Measurements from ENCODE around the gene EIF5B. TPM values are rescaled to one million over a fixed set of nuclear protein-coding genes. Genes with fewer than 3 reads are reported as not detected.

Gene EIF5B
- total RNA-seq, 1 experiment from 2014 or later = 78.7 TPM

DNA sequence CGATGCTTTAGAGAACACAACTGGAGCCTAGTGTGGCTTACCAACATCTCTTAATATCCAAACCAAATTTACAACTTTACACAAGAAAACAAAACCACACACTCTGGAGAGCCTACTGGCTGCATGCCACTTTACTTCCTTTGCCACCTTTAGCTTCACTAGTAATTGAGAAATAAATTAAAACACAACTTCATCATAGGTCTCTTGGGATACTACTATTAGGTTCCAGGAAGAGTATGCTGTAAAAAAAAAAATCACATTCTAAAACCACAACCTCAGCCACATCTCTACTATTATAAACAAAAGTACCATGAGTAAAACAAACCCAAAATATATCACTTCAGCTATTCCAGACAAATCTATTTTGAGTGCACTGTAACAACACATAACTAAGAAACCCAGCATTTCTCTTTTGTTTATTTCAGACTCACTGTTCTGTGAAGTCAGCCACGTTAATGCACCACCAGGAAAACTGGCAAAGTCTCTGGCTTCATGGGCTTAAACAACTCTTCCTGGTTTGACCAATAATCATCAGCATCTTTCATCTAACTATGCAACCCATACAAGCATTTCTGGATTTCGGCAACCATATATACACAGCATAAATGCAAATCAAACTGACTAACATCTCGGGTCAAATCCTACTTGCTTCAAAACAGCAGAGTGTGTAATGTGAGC lies 93.6 kb downstream of the EIF5B start:
- Histone ChIP-seq H3K27me3 (replicated peaks; ENCODE audit: insufficient read depth, low read depth, low read length, poor library complexity) (no peaks in the 10 kb centered on the region), H3K27ac (ENCODE audit: low read depth, low read length, poor library complexity, severe bottlenecking) (no peak overlapping the region), H3K4me3 (ENCODE audit: low read depth, low read length, poor library complexity, severe bottlenecking) (no peak overlapping the region), H3K4me1 (ENCODE audit: insufficient read depth, low read length, poor library complexity, severe bottlenecking) (no peaks in the 10 kb centered on the region), H3K36me3 (ENCODE audit: insufficient read depth, low read length, poor library complexity, severe bottlenecking) (peaks cover 12% of the 10 kb centered on the region), H3K9me3 (ENCODE audit: low read depth, low read length, poor library complexity, severe bottlenecking) (no peaks in the 10 kb centered on the region)
- intact Hi-C loops (cut with micrococcal nuclease; ENCODE audit: unreplicated experiment) = no loop called here
- TF ChIP-seq EZH2 (IDR thresholded peaks at IDR 0.05; ENCODE audit: borderline replicate concordance, low read depth, low read length, poor library complexity, severe bottlenecking) = no peak
- no peak for TF ChIP-seq CTCF (conservative IDR thresholded peaks at IDR 0.05; ENCODE audit: low read depth, low read length)
- ChIA-PET CTCF (no interaction called here), POLR2A (ENCODE audit: low non-redundant PET) (no interaction called here)
- no TSS peak for BruUV-seq (replicated peaks)
- no peak for DNase-seq (ENCODE audit: low spot score)

- H3K36me3 ChIP-seq (ENCODE audit: insufficient read depth, low read length, poor library complexity, severe bottlenecking) = peaks cover 12% of the 10 kb centered on the region
- H3K27me3 ChIP-seq (replicated peaks; ENCODE audit: insufficient read depth, low read depth, low read length, poor library complexity) = no peaks in the 10 kb centered on the region
- H3K27ac ChIP-seq (ENCODE audit: low read depth, low read length, poor library complexity, severe bottlenecking) = no peak overlapping the region
- DNase-seq (ENCODE audit: low spot score) = no peak
- no peaks in the 10 kb centered on the region for H3K9me3 ChIP-seq (ENCODE audit: low read depth, low read length, poor library complexity, severe bottlenecking)
- intact Hi-C loops (cut with micrococcal nuclease; ENCODE audit: unreplicated experiment) = no loop called here
- H3K4me3 ChIP-seq (ENCODE audit: low read depth, low read length, poor library complexity, severe bottlenecking) = no peak overlapping the region
- POLR2A ChIA-PET (ENCODE audit: low non-redundant PET) = no interaction called here
- TF ChIP-seq CTCF (conservative IDR thresholded peaks at IDR 0.05; ENCODE audit: low read depth, low read length) (no peak), EZH2 (IDR thresholded peaks at IDR 0.05; ENCODE audit: borderline replicate concordance, low read depth, low read length, poor library complexity, severe bottlenecking) (no peak)
- CTCF ChIA-PET = no interaction called here
- no peaks in the 10 kb centered on the region for H3K4me1 ChIP-seq (ENCODE audit: insufficient read depth, low read length, poor library complexity, severe bottlenecking)
- no TSS peak for BruUV-seq (replicated peaks)
Measured at GRCh38 chr2:99431587-99432275, 94.5 kb downstream of the EIF5B start.

DNA sequence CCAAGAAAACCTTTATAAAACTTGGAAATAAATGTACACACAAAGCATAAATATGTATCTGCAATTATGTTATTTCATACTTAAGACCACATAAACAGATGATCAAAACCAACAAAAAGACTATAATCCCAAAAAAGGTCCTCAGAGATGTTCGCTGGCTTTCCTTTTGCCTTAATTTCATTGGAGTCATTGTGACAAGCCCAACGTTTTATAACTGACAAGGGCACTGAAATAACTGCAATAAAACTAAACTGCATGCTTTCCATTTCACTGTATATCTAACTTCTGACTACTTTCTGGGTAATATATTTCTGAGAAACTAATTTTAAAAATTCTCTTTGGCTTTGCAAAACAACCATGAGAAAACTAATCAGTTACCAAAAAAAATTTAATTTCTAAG lies 96.2 kb downstream of the EIF5B start:
- CTCF ChIA-PET = no interaction called here
- peaks cover 22% of the 10 kb centered on the region for H3K36me3 ChIP-seq (ENCODE audit: insufficient read depth, low read length, poor library complexity, severe bottlenecking)

More for the DNA sequence above, 96.2 kb downstream of the EIF5B start:
- Histone ChIP-seq H3K4me3 (ENCODE audit: low read depth, low read length, poor library complexity, severe bottlenecking) (no peak overlapping the region), H3K9me3 (ENCODE audit: low read depth, low read length, poor library complexity, severe bottlenecking) (no peaks in the 10 kb centered on the region), H3K27ac (ENCODE audit: low read depth, low read length, poor library complexity, severe bottlenecking) (no peak overlapping the region), H3K4me1 (ENCODE audit: insufficient read depth, low read length, poor library complexity, severe bottlenecking) (no peaks in the 10 kb centered on the region), H3K27me3 (replicated peaks; ENCODE audit: insufficient read depth, low read depth, low read length, poor library complexity) (no peaks in the 10 kb centered on the region)
- DNase-seq (ENCODE audit: low spot score) = no peak
- POLR2A ChIA-PET (ENCODE audit: low non-redundant PET) = no interaction called here
- TF ChIP-seq CTCF (conservative IDR thresholded peaks at IDR 0.05; ENCODE audit: low read depth, low read length) (no peak), EZH2 (IDR thresholded peaks at IDR 0.05; ENCODE audit: borderline replicate concordance, low read depth, low read length, poor library complexity, severe bottlenecking) (no peak)
- BruUV-seq (replicated peaks) = no TSS peak
- intact Hi-C loops (cut with micrococcal nuclease; ENCODE audit: unreplicated experiment) = no loop called here
